GM21723 (cell line): ENCODE results near the gene SNX4.

Source experiments
- ATAC-seq: cut with Tn5 transposase; IDR thresholded peaks from one replicate; pipeline ENCODE4 v1.9.1; 2021; ENCODE audit warnings: mild to moderate bottlenecking, moderate library complexity; ENCODE audit not compliant: unreplicated experiment

The SNX4 gene

DNA sequence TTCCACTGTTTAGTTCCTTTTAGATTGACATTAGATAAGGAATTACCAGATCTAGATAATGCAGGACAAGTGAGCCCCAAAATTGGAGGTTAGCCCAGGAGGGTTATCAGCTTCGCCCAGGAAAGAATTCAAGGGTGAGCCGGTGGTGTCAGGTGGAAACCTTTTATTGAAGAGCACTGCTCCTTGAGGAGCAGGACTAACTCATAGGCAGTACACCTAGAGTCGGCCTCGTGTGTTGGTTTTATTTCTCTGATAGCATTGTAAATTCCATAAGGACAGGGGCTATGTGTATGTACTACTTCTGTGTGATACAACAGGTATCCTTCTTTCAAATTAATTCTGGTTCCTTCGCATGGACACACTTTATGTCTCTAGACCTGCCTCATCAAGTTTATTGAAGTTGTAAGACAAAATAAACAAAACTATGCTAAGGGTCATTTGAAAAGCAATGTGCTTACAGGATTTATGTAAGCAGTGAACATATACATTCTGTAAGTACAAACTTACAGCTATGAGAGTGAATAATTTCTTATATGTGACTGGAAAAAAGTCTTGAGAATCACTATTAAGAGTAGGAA lies 57.2 kb downstream of the SNX4 start:
- ATAC-seq = no peak

DNA sequence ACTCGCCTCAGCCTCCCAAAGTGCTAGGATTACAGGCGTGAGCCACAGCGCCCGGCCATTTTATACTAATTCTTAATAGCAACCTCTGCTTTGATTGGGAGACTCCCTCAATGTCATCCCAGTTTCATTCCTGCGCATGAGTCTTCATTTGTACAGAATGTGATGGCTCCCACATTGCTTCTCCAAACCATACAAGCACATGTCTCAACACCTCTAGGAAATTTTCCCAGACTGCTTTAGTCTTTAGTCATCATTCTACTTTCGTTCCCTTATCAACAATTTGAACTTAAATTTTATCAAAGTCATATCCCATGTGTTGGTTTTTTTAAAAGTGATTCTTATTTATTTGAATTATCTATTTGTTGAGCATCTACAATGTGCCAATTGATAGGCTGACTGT lies 58.1 kb downstream of the SNX4 start:
- no peak for ATAC-seq

DNA sequence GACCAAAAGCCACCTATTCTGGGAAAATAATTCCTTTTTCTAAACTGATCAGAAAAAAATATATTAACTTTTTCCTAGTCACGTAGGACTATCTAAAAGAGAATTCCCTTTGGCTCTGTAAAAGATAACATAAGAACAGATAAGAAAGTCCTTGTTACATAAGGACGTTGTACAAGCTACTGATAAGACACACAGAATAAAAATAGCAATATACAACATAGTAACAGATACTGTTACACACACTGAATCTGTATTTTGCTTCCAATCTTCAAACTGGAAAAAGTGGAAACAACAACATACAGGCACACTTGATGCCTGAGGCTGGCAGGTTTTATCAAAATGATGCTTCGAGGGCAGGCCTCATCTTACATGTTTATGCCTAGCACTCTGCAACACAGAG lies 59.8 kb downstream of the SNX4 start:
- ATAC-seq = no peak

DNA sequence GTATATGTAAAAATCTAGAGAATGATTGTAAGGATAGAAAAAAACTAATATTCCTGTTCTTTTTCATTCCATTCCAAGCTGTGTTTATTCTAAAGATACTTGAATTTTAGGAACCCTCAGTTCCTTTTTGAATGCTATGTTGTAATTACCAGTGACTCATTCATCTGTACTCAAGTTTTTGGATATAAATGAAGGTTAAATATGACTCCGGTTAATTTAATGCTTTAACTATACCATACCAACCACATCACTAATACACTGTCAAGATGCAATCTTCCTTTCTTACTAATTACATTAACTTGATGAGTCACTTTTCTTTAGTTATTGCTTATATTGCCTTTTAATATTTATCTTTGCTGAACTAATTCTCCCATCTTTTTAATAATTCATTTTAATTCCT lies 76.1 kb downstream of the SNX4 start:
- ATAC-seq = no peak

DNA sequence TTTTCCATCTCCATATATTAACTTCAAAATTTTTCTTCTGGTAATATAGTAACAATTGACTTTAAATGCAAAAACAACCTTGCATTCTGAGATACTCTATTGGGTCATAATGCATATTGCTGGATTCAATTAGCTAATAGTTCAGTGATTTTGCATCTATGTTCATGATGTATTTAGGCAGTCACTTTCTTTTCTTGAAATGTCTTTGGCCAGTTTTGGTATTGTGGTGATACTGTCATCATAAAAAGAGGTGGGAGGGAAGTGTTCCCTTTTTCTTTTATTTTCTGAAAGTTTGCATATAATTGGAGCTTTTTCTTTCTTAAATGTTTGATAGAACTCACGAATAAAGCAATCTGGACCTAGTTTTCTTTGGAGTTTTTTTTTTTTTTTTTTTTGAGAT lies 77.5 kb downstream of the SNX4 start:
- ATAC-seq = no peak

DNA sequence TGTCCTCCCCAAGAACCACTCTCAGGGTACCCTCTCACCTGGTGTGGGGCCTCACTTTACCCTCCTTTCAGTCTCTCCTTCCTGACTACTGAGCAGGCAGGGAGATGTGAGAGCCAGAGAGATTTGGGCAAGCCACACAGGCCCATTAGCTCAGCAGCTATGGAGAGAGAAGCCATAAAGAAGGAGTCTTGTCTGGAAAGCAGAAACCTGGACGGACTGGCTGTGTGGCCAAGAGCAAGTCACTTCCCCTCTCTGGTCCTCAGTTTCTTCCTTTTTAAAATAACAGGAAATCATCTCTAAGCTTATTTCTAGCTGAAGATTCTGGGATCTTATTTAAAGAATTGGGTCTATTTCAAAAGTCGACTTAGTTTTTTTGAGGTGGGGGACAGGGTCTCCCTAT lies 79.0 kb downstream of the SNX4 start:
- ATAC-seq = no peak

DNA sequence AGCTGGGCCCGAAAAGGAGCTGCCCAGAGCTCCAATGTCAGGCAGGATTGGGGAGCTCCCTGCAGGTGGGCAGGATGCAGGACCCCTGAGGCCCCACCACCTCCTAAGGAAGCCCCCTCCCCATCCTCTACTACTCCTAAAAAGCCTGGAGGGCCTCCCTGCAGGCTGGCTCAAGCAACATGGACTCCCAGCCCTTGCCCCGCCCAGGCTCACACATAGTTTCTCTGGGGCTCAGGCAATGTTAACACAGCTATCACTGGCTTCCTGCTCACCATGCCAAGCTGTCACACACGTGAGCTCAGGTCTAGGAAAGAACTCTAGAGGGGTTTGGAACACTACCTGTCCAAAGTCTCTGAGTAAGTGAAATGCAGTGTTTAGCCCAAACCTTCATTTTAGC lies 79.4 kb downstream of the SNX4 start:
- no peak for ATAC-seq

DNA sequence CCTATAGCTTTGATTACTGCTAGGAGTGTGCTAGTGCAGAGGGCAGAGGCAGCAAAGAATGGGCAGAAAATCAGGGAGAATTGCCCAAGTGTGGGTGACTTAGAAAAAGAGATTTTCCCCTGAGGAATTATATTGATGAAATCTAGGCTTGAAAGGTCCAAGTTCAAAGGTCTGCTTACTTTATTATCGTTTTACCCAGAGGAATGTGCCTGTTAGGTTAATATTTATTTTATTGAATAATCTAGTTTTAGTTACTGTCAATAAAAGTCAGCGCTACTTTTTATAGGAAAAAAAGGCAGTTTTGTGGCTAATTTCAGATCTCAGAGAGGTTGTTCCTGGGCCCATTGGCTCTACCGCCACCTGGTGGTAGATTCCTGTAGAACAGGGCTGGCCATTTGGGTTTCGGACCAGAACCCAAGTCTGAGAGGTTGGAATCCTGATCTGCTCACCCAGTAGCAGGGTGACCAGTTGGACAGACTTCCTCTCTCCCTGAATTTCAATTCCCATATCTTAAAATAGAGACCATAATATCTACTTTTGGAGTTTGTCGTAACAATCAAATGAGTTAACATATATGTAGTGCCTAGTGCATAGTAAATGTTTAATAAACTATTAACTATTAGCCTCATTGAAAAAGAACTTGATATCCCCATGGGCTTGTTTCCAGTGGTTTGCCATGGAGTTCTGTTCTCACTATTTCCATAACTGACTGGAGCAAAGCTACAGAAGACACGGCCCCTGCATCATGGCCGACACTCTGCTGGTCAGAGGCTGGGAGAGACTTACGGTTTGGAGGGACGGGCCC lies 82.2 kb downstream of the SNX4 start:
- no peak for ATAC-seq

DNA sequence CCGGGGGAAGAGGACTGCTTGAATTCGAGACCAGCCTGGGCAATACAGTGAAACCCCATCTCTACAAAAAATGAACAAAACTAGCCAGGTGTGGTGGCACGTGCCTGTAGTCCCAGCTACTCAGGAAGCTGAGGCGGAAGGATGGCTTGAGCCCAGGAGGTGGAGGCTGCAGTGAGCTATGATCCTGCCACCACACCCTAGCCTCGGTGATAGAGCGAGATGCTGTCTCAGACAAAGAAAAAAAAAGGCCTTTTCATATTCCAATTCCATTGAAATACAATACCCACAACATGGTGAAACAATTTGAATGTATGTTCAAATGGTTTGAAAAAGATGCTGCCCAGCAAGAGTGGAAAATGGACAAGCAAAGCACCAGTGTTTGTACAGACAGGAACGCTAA lies 83.1 kb downstream of the SNX4 start:
- ATAC-seq = no peak

DNA sequence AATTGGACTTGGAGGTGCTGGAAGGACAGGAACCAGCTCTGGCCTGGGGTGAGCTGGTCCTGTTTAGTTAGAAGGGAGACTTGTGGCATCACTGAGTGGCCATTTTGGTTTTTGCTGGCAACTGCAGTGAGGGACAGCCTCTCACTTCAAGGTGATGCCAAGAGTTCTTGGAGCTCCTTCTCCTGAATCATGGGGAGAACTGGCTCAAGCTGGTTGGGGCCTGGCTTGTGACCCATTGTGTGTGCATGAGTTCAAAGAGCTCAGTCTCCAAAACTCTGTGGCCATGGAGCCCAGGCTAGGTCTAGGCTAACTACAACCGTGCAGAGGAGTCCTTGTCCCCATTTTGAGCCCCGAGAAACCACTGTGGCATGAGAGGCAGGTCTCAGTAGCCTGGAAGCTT lies 84.8 kb downstream of the SNX4 start:
- no peak for ATAC-seq

DNA sequence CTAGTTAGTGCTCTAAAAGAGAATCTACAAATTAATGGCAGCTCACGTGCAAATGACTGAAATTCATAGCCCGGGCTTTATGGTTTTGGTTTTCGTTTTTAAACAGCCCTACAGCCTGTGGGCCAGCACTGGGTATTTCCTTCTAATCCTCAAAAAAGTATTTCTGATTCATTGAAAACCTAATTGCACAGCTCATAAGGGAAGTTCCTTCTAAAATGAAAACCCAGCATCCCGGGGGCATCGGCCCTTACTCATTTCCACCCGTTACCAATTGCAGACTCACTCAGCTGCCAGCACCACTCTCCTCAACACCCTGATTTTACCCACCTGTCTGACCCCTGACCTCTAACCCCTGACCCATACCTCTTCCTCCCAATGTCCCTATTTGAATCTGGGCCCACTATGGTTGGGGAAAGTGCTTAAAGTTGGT lies 85.4 kb downstream of the SNX4 start:
- no peak for ATAC-seq

DNA sequence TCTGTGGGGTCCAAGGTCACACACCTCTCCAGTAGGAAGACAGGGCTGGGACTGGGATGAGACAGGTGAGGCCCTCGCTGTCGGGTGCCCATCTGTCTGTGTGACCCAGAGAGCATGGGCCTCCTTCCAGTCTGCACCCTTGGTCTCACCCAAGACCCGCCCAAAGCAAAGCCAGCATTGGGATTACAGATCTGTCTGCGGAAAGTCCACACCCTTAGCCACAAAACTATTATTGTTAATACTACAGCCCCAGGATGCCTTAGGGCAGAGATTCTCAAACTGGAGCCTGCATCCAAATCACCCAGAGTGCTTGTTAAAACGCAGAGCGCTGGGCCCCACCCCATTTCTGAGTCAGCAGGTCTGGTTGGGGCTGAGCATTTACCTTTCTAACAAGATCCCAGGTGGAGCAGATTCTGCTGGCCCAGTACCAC lies 86.4 kb downstream of the SNX4 start:
- ATAC-seq = no peak

DNA sequence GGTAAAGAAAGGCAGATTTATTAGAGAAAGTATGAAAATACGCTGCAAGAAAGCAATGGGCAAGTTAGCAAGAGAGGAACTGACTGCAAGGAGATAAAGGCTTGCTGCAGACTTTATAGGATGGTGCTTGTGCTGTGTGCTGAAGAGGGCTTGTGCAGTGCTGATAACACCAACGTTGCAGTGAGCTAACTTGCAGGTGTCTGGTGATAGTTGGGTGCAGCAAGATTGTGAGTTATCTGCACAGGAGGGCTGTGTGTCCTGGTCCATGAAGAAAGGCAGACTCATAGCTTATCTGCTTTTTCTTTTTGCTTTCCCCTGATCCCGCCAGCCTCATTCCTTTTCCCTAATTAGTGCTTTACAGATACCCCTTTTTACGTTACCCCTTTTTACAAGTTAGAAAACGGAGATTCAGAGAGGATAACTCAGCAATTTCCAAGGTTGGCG lies 86.9 kb downstream of the SNX4 start:
- ATAC-seq = no peak

DNA sequence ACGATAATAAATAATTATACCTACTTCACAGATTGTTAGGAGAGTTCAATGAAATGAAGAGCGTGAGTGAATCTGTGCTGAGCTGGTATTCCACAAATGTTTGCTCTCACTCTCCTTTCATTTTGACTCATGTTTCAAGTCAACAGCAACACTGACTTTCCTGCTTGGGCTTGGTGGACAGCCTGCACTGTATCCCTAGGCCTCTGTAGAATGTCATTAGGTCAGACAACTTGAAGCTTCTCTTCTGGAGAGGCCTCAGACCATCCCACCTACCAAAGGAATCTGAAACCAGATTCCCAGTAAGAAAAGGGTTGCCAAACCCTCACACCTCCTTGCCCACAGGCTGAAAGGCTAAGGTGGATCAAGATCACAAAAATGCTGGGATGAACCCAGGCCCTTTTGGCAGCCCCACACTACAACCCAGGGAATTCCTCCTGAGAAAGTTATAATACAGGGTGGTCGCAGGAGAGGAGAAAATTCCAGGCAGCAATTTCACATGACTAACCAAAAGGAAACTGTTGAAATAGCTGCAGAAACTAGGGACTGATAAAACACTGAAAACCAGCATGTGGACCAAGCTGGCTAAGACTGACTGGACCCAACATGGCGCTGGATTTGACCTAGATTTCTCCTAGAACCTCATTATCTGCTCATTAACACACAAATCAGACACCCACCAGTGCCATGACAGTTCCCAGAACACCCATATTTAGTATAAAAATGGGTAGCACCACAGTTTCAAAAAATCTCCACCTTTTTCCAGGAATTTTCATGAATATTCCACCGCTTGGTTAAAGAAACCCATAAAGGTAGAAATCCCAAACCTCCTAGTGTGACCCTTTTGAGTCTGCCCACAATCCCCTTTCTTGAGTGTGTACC lies 87.9 kb downstream of the SNX4 start:
- ATAC-seq = no peak

DNA sequence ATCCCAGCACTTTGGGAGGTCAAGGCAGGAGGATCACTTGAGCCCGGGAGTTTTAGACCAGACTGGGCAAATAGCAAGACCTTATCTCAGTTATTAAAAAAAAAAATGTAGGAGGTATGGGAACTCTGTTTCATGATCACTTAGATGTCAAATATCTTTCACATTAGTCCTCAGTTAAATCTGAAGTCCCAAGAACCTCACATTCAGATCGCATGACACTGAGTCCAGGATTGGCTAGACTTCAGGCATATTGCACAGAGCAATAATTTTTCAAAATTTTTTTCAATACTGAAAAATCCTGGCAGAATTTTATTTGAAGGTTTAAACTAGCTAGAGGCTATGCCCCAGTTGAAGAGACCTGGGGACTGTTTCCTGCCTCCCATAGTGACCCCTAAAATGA lies 88.6 kb downstream of the SNX4 start:
- ATAC-seq = no peak

DNA sequence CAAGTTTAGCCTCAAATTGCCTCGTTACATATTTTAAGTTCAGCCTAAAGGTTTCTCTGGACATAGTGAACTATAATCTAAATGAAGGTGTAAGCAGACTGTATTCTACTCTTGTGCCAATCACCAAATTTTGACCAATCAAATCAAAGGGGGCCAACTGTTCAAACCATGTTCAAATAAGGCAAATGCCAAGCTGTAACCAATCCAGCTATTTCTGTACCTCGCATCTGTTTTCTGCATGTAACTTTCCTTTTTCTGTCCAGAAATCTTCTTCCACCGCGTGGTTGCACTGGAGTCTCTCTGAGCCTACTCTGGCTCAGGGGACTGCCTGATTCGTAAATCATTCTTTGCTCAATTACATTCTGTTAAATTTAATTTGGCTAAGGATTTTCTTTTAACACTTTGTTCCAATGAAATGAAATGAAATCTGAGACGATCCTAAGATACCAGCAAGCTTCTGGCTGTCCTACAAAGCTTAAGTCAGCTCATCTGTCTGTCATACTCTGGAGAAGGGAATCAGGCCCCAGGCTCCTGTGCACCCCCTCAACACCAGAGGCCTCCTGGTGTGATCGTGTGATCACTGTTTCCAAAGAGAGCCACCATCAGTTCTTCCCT lies 91.7 kb downstream of the SNX4 start:
- no peak for ATAC-seq

DNA sequence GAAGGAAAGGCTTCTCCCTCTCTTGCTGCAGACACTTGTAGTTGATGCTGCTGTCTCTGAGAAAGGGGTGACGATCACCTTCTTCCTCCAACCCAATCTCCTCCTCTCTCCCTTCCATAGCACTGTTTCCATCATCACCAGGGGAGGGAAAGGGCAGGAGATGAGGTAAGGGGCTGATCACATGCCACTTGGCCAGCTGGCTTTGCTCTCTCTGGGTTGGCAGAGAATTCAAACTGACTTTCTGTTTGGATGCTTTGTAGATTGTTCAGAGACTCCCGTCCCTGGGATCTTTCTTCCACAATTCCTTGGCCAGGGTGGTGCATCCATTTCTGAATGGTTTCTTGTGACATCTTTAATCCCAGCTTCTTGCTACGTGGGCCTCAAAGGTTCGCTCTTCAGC lies 101.7 kb downstream of the SNX4 start:
- no peak for ATAC-seq

DNA sequence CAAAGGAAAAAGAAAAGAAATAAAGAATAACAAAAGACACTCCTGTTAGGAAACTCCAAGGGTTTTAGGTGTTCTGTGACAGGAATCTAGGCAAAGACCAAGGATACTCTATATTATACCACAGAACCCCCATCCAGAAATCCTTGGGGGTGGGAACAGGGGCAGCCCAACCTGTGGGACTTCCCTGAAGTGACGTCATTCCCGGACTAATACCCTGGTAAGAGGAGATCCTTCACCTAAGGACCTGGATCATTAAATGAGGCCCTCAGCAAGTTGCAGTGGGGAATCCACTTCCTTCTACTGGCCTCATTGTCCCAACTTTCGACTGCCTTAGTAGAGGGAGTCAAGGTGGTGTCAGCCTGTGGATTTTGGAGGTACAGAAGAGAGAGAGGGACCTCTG lies 103.8 kb downstream of the SNX4 start:
- no peak for ATAC-seq

DNA sequence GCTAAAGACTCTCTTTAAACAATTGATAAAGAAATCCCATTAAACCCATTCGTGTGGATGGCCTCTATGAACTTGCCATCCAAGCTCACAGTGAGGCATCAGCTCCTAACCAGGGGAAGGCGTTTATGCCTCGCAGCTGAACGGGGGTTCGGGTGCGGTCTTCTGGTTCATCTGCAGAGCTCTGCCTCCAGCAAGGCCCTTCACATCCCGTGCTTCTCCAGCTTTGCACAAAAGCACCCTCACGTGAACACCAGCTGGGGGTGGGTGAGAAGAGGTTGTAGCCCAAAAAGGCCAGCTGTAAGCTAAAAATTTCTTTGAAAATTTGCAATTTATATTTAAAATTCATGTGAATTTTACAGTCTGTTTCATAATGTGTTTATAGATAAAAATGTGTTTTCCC lies 105.3 kb downstream of the SNX4 start:
- ATAC-seq = no peak

DNA sequence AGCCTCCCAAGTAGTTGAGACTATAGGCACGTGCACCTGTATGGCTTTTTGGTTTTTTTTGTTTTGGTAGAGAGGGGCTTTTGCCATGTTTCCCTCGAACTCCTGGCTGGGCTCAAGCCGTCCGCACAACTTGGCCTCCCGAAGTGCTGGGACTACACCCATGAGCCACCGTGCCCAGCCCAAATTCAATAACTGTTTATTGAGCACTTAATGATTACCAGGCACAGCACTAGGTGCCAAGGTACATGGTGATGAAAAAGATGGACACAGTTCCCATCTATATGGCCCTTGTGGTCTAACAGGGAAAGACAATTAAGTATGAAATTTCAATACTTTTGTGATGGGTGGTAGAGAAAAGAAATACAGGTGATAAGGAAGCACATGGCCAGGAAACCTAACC lies 109.1 kb downstream of the SNX4 start:
- no peak for ATAC-seq

DNA sequence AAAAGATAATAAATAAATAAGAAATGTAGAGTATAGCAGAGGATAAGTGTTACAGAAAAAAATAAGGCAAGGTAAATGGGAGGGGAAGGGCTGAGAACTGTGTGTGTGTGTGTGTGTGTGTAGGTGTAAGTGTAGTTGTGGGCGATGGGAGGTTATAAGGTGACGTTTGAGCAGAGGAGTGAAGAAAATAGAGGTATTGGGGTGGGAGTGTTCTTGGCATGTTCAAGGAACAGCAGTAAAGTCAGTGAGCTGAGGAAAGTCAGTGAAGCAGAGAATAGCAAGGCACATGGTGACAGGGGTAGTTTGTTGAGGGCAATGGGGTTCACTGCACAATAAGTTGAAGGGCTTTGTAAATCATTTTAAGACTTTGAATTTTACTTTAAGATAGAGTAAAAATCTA lies 113.9 kb downstream of the SNX4 start:
- no peak for ATAC-seq
